Measurements from ENCODE around the gene GFRA4. TPM values are rescaled to one million over a fixed set of nuclear protein-coding genes. Genes with fewer than 3 reads are reported as not detected.

GFRA4 gene
- total RNA-seq, 5 donors from 2014 or later (not counting 1 experiment from before 2014, with no cell fraction given): not detected

GRCh38 chr20:3655131-3655405 lies 8.1 kb downstream of the GFRA4 start:
- peaks cover 0 to 17% (median 12%) of the 10 kb centered on the region in 3 donors for H3K4me1 Mint-ChIP-seq
- no peak overlapping the region for H3K4me3 ChIP-seq (ENCODE audit: control insufficient read depth in 1 of 2, extremely low read depth in 1 of 2, low read length in 1 of 2)
- H3K9me3 ChIP-seq: no peaks in the 10 kb centered on the region
- ChIA-PET CTCF (interaction anchor here in 1 of 2 donors (0.6 kb wide), 1 partner anchor 54 kb away, joined by 7 read pairs; no protein-coding TSS in a partner anchor), POLR2A (no interaction called here)
- peaks cover 7% of the 10 kb centered on the region for H3K36me3 Mint-ChIP-seq
- peaks cover under 1 to 32% of the 10 kb centered on the region in 2 experiments for H3K27me3 ChIP-seq (replicated peaks in 1 of 2; ENCODE audit: control insufficient read depth in 2 of 2, extremely low read depth in 1 of 2, insufficient read depth in 2 of 2, low read length in 1 of 2)
- DNase-seq (no peak), ATAC-seq (replicated peaks in 1 of 4) (no peak)
- WGBS (ENCODE audit: insufficient coverage): 96% methylated on average over 2 of the region's 4 CpGs
- H3K27me3 Mint-ChIP-seq: peaks cover 11 to 26% of the 10 kb centered on the region in 2 donors
- no peak overlapping the region for H3K27ac Mint-ChIP-seq
- no peak overlapping the region for H3K4me3 Mint-ChIP-seq
- peaks cover 0 to 9% of the 10 kb centered on the region in 2 experiments for H3K4me1 ChIP-seq (ENCODE audit: control insufficient read depth in 1 of 2, extremely low read depth in 1 of 2, insufficient read depth in 2 of 2, low read length in 2 of 2)
- no peak overlapping the region for H3K27ac ChIP-seq (ENCODE audit: low read length)
- H3K9me3 Mint-ChIP-seq: peaks cover 5 to 14% (median 5%) of the 10 kb centered on the region in 3 donors
- H3K36me3 ChIP-seq (ENCODE audit: control insufficient read depth in 2 of 2, extremely low read depth in 1 of 2, insufficient read depth in 1 of 2, low read length in 1 of 2): no peaks in the 10 kb centered on the region

GRCh38 chr20:3654326-3655130 lies 8.7 kb downstream of the GFRA4 start:
- H3K36me3 ChIP-seq (ENCODE audit: control insufficient read depth in 2 of 2, extremely low read depth in 1 of 2, insufficient read depth in 1 of 2, low read length in 1 of 2): no peaks in the 10 kb centered on the region
- H3K27me3 Mint-ChIP-seq: peaks cover 9 to 22% of the 10 kb centered on the region in 2 donors
- CTCF ChIA-PET: no interaction called here
- H3K4me1 Mint-ChIP-seq: peaks cover 0 to 17% (median 9%) of the 10 kb centered on the region in 3 donors
- DNase-seq: no peak
- H3K27ac ChIP-seq (ENCODE audit: low read length): no peak overlapping the region
- no peak overlapping the region for H3K4me3 ChIP-seq (ENCODE audit: control insufficient read depth in 1 of 2, extremely low read depth in 1 of 2, low read length in 1 of 2)
- POLR2A ChIA-PET: no interaction called here
- ATAC-seq (replicated peaks in 1 of 4): no peak
- 90% methylated on average over 13 of the region's 17 CpGs for whole genome bisulfite sequencing (ENCODE audit: insufficient coverage)
- H3K9me3 Mint-ChIP-seq: peaks cover 5 to 14% (median 5%) of the 10 kb centered on the region in 3 donors
- peaks cover 0 to 9% of the 10 kb centered on the region in 2 experiments for H3K4me1 ChIP-seq (ENCODE audit: control insufficient read depth in 1 of 2, extremely low read depth in 1 of 2, insufficient read depth in 2 of 2, low read length in 2 of 2)
- H3K27ac Mint-ChIP-seq: no peak overlapping the region
- peaks cover 0 to 26% of the 10 kb centered on the region in 2 experiments for H3K27me3 ChIP-seq (replicated peaks in 1 of 2; ENCODE audit: control insufficient read depth in 2 of 2, extremely low read depth in 1 of 2, insufficient read depth in 2 of 2, low read length in 1 of 2)
- no peaks in the 10 kb centered on the region for H3K9me3 ChIP-seq
- H3K36me3 Mint-ChIP-seq: peaks cover 11% of the 10 kb centered on the region
- H3K4me3 Mint-ChIP-seq: no peak overlapping the region

GRCh38 chr20:3653921-3654320 lies 9.3 kb downstream of the GFRA4 start:
- Histone ChIP-seq H3K36me3 (ENCODE audit: control insufficient read depth in 2 of 2, extremely low read depth in 1 of 2, insufficient read depth in 1 of 2, low read length in 1 of 2) (peaks cover 0 to 1% of the 10 kb centered on the region in 2 donors), H3K4me1 (ENCODE audit: control insufficient read depth in 1 of 2, extremely low read depth in 1 of 2, insufficient read depth in 2 of 2, low read length in 2 of 2) (peaks cover 0 to 9% of the 10 kb centered on the region in 2 experiments), H3K9me3 (no peaks in the 10 kb centered on the region), H3K4me3 (ENCODE audit: control insufficient read depth in 1 of 2, extremely low read depth in 1 of 2, low read length in 1 of 2) (no peak overlapping the region), H3K27ac (ENCODE audit: low read length) (no peak overlapping the region), H3K27me3 (replicated peaks in 1 of 2; ENCODE audit: control insufficient read depth in 2 of 2, extremely low read depth in 1 of 2, insufficient read depth in 2 of 2, low read length in 1 of 2) (peaks cover 0 to 20% of the 10 kb centered on the region in 2 experiments)
- ATAC-seq (replicated peaks in 1 of 4) (no peak), DNase-seq (no peak)
- Mint-ChIP-seq H3K36me3 (peaks cover 17% of the 10 kb centered on the region), H3K27ac (no peak overlapping the region), H3K9me3 (peaks cover 5 to 14% (median 5%) of the 10 kb centered on the region in 3 donors), H3K4me1 (peaks cover 0 to 15% (median 7%) of the 10 kb centered on the region in 3 donors), H3K27me3 (peaks cover 3 to 16% of the 10 kb centered on the region in 2 donors), H3K4me3 (no peak overlapping the region)
- 83% methylated on average over 2 of the region's 2 CpGs for WGBS (ENCODE audit: insufficient coverage)
- ChIA-PET POLR2A (no interaction called here), CTCF (no interaction called here)

GRCh38 chr20:3652676-3653596 lies 10.3 kb downstream of the GFRA4 start:
- Mint-ChIP-seq H3K4me3 (no peak overlapping the region), H3K27ac (peak overlapping the region in 1 of 2 donors; percentile 24), H3K27me3 (peaks cover 0 to 8% of the 10 kb centered on the region in 2 donors), H3K4me1 (peaks cover 0 to 12% (median 4%) of the 10 kb centered on the region in 3 donors), H3K36me3 (peaks cover 25% of the 10 kb centered on the region), H3K9me3 (peaks cover 5 to 14% (median 5%) of the 10 kb centered on the region in 3 donors)
- peaks cover 0 to 5% of the 10 kb centered on the region in 2 donors for H3K36me3 ChIP-seq (ENCODE audit: control insufficient read depth in 2 of 2, extremely low read depth in 1 of 2, insufficient read depth in 1 of 2, low read length in 1 of 2)
- peaks cover 0 to 10% of the 10 kb centered on the region in 2 experiments for H3K27me3 ChIP-seq (replicated peaks in 1 of 2; ENCODE audit: control insufficient read depth in 2 of 2, extremely low read depth in 1 of 2, insufficient read depth in 2 of 2, low read length in 1 of 2)
- no peaks in the 10 kb centered on the region for H3K9me3 ChIP-seq
- peaks cover 0 to 9% of the 10 kb centered on the region in 2 experiments for H3K4me1 ChIP-seq (ENCODE audit: control insufficient read depth in 1 of 2, extremely low read depth in 1 of 2, insufficient read depth in 2 of 2, low read length in 2 of 2)
- whole genome bisulfite sequencing (ENCODE audit: insufficient coverage): 86% methylated on average over 3 of the region's 10 CpGs
- DNase-seq (no peak), ATAC-seq (replicated peaks in 1 of 4) (no peak)
- POLR2A ChIA-PET: no interaction called here
- no peak overlapping the region for H3K4me3 ChIP-seq (ENCODE audit: control insufficient read depth in 1 of 2, extremely low read depth in 1 of 2, low read length in 1 of 2)
- CTCF ChIA-PET: no interaction called here
- H3K27ac ChIP-seq (ENCODE audit: low read length): no peak overlapping the region

- Histone ChIP-seq H3K27me3 (replicated peaks in 1 of 2; ENCODE audit: control insufficient read depth in 2 of 2, extremely low read depth in 1 of 2, insufficient read depth in 2 of 2, low read length in 1 of 2) (peaks cover 0 to 5% of the 10 kb centered on the region in 2 experiments), H3K36me3 (ENCODE audit: control insufficient read depth in 2 of 2, extremely low read depth in 1 of 2, insufficient read depth in 1 of 2, low read length in 1 of 2) (peaks cover 0 to 5% of the 10 kb centered on the region in 2 donors), H3K4me1 (ENCODE audit: control insufficient read depth in 1 of 2, extremely low read depth in 1 of 2, insufficient read depth in 2 of 2, low read length in 2 of 2) (peaks cover 0 to 9% of the 10 kb centered on the region in 2 experiments), H3K9me3 (no peaks in the 10 kb centered on the region), H3K4me3 (ENCODE audit: control insufficient read depth in 1 of 2, extremely low read depth in 1 of 2, low read length in 1 of 2) (no peak overlapping the region), H3K27ac (ENCODE audit: low read length) (no peak overlapping the region)
- H3K4me1 Mint-ChIP-seq: peaks cover 0 to 12% (median 4%) of the 10 kb centered on the region in 3 donors
- DNase-seq (no peak), ATAC-seq (replicated peaks in 1 of 4) (no peak)
- H3K4me3 Mint-ChIP-seq: no peak overlapping the region
- POLR2A ChIA-PET: no interaction called here
- CTCF ChIA-PET: no interaction called here
- peaks cover 0 to 1% of the 10 kb centered on the region in 2 donors for H3K27me3 Mint-ChIP-seq
- H3K36me3 Mint-ChIP-seq: peaks cover 29% of the 10 kb centered on the region
- H3K9me3 Mint-ChIP-seq: peaks cover 5 to 14% (median 5%) of the 10 kb centered on the region in 3 donors
- 90% methylated on average over 5 of the region's 9 CpGs for WGBS (ENCODE audit: insufficient coverage)
- H3K27ac Mint-ChIP-seq: peak overlapping the region in 1 of 2 donors; percentile 24
Measured at GRCh38 chr20:3652221-3652620, 11.0 kb downstream of the GFRA4 start.

GRCh38 chr20:3651204-3651962 lies 11.8 kb downstream of the GFRA4 start:
- Histone ChIP-seq H3K27me3 (replicated peaks in 1 of 2; ENCODE audit: control insufficient read depth in 2 of 2, extremely low read depth in 1 of 2, insufficient read depth in 2 of 2, low read length in 1 of 2) (peaks cover 0 to 4% of the 10 kb centered on the region in 2 experiments), H3K9me3 (no peaks in the 10 kb centered on the region), H3K36me3 (ENCODE audit: control insufficient read depth in 2 of 2, extremely low read depth in 1 of 2, insufficient read depth in 1 of 2, low read length in 1 of 2) (peaks cover 0 to 10% of the 10 kb centered on the region in 2 donors), H3K4me1 (ENCODE audit: control insufficient read depth in 1 of 2, extremely low read depth in 1 of 2, insufficient read depth in 2 of 2, low read length in 2 of 2) (peaks cover 0 to 9% of the 10 kb centered on the region in 2 experiments), H3K27ac (ENCODE audit: low read length) (no peak overlapping the region), H3K4me3 (ENCODE audit: control insufficient read depth in 1 of 2, extremely low read depth in 1 of 2, low read length in 1 of 2) (no peak overlapping the region)
- no peak for DNase-seq
- WGBS (ENCODE audit: insufficient coverage): 85% methylated on average over 9 of the region's 9 CpGs
- Mint-ChIP-seq H3K4me1 (peaks cover 0 to 12% (median 4%) of the 10 kb centered on the region in 3 donors), H3K9me3 (peaks cover 5 to 14% (median 5%) of the 10 kb centered on the region in 3 donors), H3K36me3 (peaks cover 35% of the 10 kb centered on the region), H3K27ac (no peak overlapping the region), H3K27me3 (no peaks in the 10 kb centered on the region), H3K4me3 (no peak overlapping the region)
- ChIA-PET POLR2A (no interaction called here), CTCF (no interaction called here)
- ATAC-seq (replicated peaks in 1 of 4): no peak
